Measurements from ENCODE around the gene FAR2. TPM values are rescaled to one million over a fixed set of nuclear protein-coding genes. Genes with fewer than 3 reads are reported as not detected.

FAR2 gene
- total RNA-seq, 1 donor from 2014 or later: 7.2 TPM

GRCh38 chr12:29145372-29146170 lies 3.5 kb upstream of the FAR2 start:
- H3K27ac Mint-ChIP-seq: no peak overlapping the region
- peaks cover 24% of the 10 kb centered on the region for H3K9me3 Mint-ChIP-seq
- TF ChIP-seq CTCF (IDR thresholded peaks at IDR 0.05; ENCODE audit: unreplicated experiment): no peak
- DNase-seq (ENCODE audit: low spot score in 2 of 2, unreplicated experiment in 2 of 2): no peak
- no peaks in the 10 kb centered on the region for H3K36me3 Mint-ChIP-seq
- H3K4me3 Mint-ChIP-seq: no peak overlapping the region
- H3K4me1 Mint-ChIP-seq: peaks cover 11% of the 10 kb centered on the region
- H3K27me3 Mint-ChIP-seq (ENCODE audit: low read depth): peaks cover 20% of the 10 kb centered on the region

DNA sequence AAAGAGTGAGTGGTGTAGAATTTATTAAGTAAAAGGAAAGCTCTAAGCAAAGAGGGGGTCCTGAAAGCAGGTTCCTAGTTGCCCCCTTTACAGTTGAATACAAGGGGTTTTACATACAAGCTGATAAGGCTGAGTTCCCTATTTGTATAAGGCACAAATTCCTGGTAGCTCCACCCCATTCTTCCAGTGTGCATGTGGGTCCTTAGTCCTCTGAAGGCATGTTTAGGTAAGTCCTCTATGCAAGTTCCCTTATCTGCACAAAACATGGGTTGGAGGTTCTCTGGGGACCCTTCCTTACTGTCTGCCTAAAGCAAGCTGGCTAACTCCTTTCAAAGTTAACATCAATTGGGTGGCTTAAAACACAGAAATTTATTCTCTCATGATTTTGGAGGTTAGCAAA lies 2.9 kb upstream of the FAR2 start:
- peaks cover 20% of the 10 kb centered on the region for H3K27me3 Mint-ChIP-seq (ENCODE audit: low read depth)
- peaks cover 23% of the 10 kb centered on the region for H3K9me3 Mint-ChIP-seq
- no peak for TF ChIP-seq CTCF (IDR thresholded peaks at IDR 0.05; ENCODE audit: unreplicated experiment)
- H3K27ac Mint-ChIP-seq: no peak overlapping the region
- no peak overlapping the region for H3K4me3 Mint-ChIP-seq
- H3K4me1 Mint-ChIP-seq: peaks cover 11% of the 10 kb centered on the region
- H3K36me3 Mint-ChIP-seq: no peaks in the 10 kb centered on the region
- DNase-seq (ENCODE audit: low spot score in 2 of 2, unreplicated experiment in 2 of 2): no peak

- no peaks in the 10 kb centered on the region for H3K36me3 Mint-ChIP-seq
- H3K27ac Mint-ChIP-seq: peak overlapping the region; percentile 96
- H3K27me3 Mint-ChIP-seq (ENCODE audit: low read depth): peaks cover 20% of the 10 kb centered on the region
- no peak for TF ChIP-seq CTCF (IDR thresholded peaks at IDR 0.05; ENCODE audit: unreplicated experiment)
- peak overlapping the region; percentile 86 for H3K4me3 Mint-ChIP-seq
- H3K4me1 Mint-ChIP-seq: peaks cover 11% of the 10 kb centered on the region
- H3K9me3 Mint-ChIP-seq: peaks cover 18% of the 10 kb centered on the region
- no peak for DNase-seq (ENCODE audit: low spot score in 2 of 2, unreplicated experiment in 2 of 2)
Measured at GRCh38 chr12:29147731-29148595, 1.1 kb upstream of the FAR2 start.

GRCh38 chr12:29148596-29148910 lies 525 bp upstream of the FAR2 start:
- H3K9me3 Mint-ChIP-seq: peaks cover 18% of the 10 kb centered on the region
- H3K36me3 Mint-ChIP-seq: no peaks in the 10 kb centered on the region

More at GRCh38 chr12:29148596-29148910, 525 bp upstream of the FAR2 start:
- H3K4me3 Mint-ChIP-seq: peak overlapping the region; percentile 86
- TF ChIP-seq CTCF (IDR thresholded peaks at IDR 0.05; ENCODE audit: unreplicated experiment): no peak
- H3K27me3 Mint-ChIP-seq (ENCODE audit: low read depth): peaks cover 20% of the 10 kb centered on the region
- peaks cover 14% of the 10 kb centered on the region for H3K4me1 Mint-ChIP-seq
- H3K27ac Mint-ChIP-seq: peak overlapping the region; percentile 96
- DNase-seq (ENCODE audit: low spot score in 2 of 2, unreplicated experiment in 2 of 2): no peak

Measured in mesothelial cell of epicardium (in vitro differentiated cells).